GM21737 (cell line): Measurements from ENCODE around the gene PACRGL.

Experiments used
- ATAC-seq: cut with Tn5 transposase; IDR thresholded peaks from one replicate; pipeline ENCODE4 v1.9.1; 2021; ENCODE audit warnings: mild to moderate bottlenecking, moderate library complexity; ENCODE audit not compliant: unreplicated experiment

PACRGL gene

DNA sequence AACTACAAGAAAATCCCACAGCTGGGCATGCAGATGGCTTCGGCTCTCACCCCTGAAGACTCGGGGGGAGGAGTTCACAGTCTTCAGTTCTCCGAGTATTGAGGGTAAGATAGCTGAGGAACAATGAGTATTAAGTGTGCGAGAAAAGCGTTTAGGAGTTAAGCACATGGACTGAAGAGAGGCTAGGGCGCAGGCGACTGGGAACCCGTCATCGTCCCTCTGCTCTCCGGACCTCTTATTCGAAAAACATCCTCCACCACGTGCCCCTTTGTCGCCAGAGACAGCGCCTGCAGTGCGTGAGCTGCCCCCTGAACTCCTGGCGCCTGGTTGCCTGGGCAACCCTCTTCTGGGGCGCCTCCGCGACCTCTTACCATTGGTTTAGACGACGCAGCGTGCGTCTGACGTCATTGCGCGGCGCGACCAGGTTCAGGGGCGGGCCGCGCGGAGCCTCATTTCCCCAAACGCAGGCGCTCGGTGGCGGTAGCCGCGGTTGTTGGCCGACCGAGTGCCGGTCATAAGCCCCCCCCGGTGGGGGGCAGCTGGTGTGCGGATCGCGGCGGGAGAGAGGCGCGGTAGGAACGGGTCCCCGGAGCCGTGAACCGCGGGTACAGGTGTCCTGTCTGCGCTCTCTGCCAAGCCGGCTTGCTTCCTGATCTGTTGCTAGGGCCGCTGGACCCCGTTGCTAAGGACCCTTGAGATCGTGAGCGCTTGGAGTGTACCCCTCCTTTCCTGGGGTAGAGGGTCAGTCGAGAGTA lies at the start of gene PACRGL:
Gene PACRGL, plus strand, starts transcription at position 452 of the 755 bp plus-strand sequence. CDS start 4,024 bp downstream, outside the sequence.
- ATAC-seq = peak; percentile 100

- ATAC-seq = no peak
These were observed 47.9 kb upstream of the PACRGL start for GRCh38 chr4:20652226-20652885.

- no peak for ATAC-seq
These were observed 41.8 kb upstream of the PACRGL start for GRCh38 chr4:20658456-20658855.

DNA sequence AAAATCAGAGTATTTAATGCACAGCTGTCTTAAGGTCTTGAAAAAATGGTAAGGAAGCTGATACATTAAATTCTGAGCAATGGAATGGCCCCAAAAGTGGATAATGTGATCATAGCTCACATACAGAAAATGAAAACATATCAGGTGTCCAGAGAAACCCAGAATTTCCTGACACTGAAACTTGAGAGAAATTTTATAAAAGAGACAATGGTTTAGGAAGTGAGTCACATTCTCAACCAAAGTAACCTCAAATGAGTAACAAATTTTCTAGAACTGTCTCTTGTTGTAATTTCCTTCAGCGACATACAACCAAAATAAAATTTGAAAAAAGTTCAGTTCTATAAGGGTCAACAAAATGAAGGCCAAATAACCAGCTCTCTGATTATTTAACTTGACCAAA lies 37.4 kb upstream of the PACRGL start:
- ATAC-seq = no peak

- no peak for ATAC-seq
These were observed 34.0 kb upstream of the PACRGL start for GRCh38 chr4:20666012-20666860.

GRCh38 chr4:20672262-20672661 lies 28.0 kb upstream of the PACRGL start:
- no peak for ATAC-seq

DNA sequence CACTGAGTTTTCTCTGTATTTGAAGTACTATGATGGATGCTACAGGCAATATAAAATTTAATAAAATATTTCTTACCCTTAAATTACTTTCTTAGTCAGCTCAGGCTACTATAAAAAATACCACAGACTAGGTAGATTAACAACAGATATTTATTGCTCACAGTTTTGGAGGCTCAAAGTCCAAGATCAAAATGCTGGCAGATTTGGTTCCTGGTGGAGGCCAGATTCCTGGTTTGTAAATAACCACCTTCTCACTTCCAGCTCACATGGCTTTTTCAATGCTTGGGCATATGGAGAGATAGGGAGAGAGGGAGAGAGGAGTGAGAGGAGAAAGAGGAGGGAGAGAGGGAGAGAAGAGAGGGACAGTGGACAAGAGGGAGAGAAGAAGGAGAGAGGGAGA lies 24.5 kb upstream of the PACRGL start:
- ATAC-seq = no peak

GRCh38 chr4:20676501-20677197 lies 23.6 kb upstream of the PACRGL start:
- no peak for ATAC-seq

DNA sequence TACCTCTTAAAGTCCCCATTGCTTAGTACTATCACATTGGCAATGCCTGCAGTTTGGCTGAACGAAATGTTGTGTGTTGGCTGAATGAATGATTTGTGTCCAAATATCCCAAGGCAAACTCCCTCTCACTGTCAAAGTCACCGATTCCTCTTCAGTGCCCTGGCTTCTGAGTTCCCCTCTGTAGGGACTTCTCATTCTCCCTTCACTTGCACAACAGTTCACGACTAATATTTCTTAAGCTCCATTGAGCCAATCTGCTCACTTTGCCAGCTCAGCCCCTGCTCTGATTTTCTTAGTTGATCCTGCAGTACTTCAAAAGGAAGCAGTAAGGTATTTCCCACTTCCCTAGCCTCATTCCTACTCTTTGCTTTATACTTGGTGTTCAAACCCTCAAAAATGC lies 21.9 kb upstream of the PACRGL start:
- no peak for ATAC-seq

DNA sequence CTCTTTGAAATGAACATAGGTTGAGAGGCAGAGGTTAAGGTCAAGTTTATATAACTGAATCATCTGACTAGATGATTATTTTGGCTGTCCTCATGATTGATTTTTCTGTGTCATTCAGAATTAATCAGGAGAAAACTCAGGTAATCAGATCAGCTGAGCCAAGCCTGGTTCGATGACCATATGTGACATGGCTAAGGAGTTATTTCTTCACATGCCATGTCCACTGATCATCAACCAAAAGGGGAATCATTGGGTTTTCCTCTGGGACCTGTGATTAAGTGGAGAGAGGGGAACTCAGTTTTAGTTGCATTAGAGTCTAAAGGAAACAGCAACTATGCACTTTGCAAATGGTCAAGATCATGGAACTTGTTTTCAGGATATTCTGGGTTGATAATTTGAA lies 20.3 kb upstream of the PACRGL start:
- ATAC-seq = no peak

- ATAC-seq = no peak
These were observed 19.5 kb upstream of the PACRGL start for GRCh38 chr4:20680736-20681135.

DNA sequence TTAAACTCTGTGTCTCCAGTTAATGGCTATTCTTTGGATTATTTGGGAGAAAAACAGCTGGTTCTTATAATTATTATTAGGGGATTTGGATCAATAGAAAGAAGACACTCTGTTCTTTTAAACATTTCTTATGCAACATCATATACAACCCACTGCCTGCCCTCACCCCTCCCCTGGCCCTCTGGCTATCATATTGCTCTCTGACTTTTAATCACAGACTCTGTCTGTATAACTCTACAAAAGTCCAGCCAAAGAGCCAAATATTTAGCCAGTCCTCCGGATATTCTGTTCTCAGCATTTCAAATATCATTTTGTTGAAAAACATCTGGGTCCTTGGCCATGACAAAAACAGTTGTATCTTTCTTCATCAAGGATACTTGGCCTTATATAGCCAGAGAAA lies 19.0 kb upstream of the PACRGL start:
- ATAC-seq = no peak

DNA sequence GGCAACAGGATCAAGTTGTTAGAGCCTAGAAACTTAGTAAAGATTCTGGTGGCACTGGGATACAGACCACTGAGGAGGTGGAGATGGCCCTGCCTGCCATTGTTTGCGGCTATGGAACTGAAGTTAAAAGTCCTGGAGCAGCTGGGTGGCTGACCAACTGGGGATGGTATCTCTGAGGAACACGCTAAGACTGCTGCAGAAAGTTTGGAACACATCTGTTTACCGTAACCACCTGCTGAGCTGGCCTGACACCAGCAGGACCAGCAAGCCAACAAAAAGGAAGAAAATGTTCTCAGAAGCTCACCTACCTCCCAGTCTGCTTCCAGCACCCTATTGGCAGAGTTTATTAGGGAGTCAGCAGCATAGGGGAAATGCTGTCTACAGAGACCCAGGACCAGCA lies 17.4 kb upstream of the PACRGL start:
- ATAC-seq = no peak

DNA sequence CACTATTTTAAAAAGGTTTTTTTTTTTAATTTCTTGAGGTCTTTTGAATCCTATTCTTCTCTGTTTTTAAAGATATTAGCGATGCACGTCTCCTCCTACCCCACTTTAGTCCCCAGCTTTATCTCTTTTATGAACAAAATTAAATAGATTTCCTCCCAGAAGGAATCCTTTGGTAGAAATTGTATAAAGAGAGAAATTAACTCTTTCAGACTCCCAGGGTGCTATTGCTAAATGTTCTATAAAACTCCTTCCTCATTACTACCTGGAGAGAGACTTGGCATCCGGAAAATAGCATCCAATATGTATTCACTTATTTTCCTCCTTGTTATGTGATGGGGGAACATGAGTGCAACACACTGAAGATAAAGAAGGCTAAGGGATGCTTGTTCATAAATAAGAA lies 16.5 kb upstream of the PACRGL start:
- ATAC-seq = no peak

GRCh38 chr4:20684852-20685763 lies 15.2 kb upstream of the PACRGL start:
- ATAC-seq = no peak

DNA sequence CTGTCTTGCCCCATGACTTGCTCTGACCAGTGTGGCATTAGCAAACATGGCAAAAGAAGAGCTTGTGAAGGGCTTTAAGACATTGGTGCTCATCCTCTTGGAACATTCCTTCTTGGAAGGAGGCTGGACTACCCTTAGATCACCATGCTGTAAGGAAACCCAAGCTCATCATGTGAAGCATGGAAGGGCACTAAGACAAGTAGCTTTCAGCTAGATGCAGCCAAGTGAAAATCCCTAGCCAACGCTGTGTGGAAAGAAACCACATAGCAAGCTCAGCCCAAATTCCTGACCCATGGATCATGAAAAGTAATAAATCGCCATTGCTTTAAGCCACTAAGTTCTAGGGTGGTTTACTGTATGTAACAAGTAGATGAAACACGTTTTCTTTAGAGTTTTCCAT lies 12.4 kb upstream of the PACRGL start:
- ATAC-seq = no peak

GRCh38 chr4:20696815-20697214 lies 3.4 kb upstream of the PACRGL start:
- no peak for ATAC-seq

- no peak for ATAC-seq
These were observed 1.9 kb upstream of the PACRGL start for GRCh38 chr4:20698382-20698781.

DNA sequence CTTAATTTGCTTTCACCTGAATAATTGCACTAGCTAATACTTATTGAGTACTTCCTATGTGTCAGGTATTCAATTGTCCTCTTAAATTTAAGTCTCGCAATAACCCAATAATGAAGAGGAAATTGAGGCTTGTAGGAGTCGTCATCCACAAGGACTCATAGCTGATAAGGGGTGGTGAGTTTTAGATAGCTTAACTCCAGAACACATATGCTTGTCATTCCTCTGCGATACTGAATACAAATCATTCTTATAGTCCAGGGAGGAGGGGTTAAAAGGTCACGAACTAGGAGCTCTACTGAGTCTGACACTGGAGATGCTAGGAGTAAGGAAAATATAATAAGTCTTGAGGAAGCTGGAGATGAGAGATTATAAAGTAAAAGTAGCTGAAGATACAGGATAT lies 1.4 kb upstream of the PACRGL start:
- no peak for ATAC-seq

- ATAC-seq = no peak
These were observed 11.1 kb downstream of the PACRGL start for GRCh38 chr4:20711335-20711734.
